GM12878 (cell line): Measurements from ENCODE around the gene GCA. TPM values are rescaled to one million over a fixed set of nuclear protein-coding genes. Genes with fewer than 3 reads are reported as not detected.

Experiments
- ATAC-seq: fragments of 200-7000 bp; cut with Tn5 transposase; 3 replicates; pipeline ENCODE4 v1.9.1; 2020; ENCODE audit warnings: mild to moderate bottlenecking, moderate library complexity
- BruUV-seq: library from RNA; stranded (reverse); fragments of 400-500 nt; replicated peaks from 2 replicates; lab custom pipeline; 2021; lab: Mats Ljungman, UMichigan
- CTCF ChIA-PET: fragments of 300-600 bp; sonication (Branson Sonifier 250); formaldehyde crosslinking; extraction: SDS; loops from one replicate; lab custom pipeline; 2021; ENCODE audit warnings: inconsistent platforms; lab: Yijun Ruan, JAX
- POLR2A ChIA-PET: fragments of 350-600 bp; formaldehyde crosslinking; extraction: SDS; loops from one replicate; lab custom pipeline; 2021; ENCODE audit warnings: inconsistent platforms; lab: Charles Lee
- RAD21 ChIA-PET: fragments of 300-600 bp; sonication (Branson Sonifier 250); formaldehyde crosslinking; loops from one replicate; lab custom pipeline; 2023; ENCODE audit warnings: antibody characterized with exemption; ENCODE audit not compliant: unreplicated experiment; lab: Charles Lee
- SMC1A ChIA-PET: fragments of 300-600 bp; sonication (Branson Sonifier 250); formaldehyde crosslinking; loops from one replicate; lab custom pipeline; 2023; ENCODE audit not compliant: unreplicated experiment, uncharacterized antibody; lab: Charles Lee
- DNase-seq: peaks from one replicate; pipeline ENCODE4 v3.0.0-alpha.2; 2011; ENCODE audit warnings: low read depth, low spot score
- FAIRE-seq: peaks from 3 replicates; lab custom pipeline; 2011; peaks lifted over from hg19 to GRCh38; lab: Jason Lieb, UNC
- H2AFZ ChIP-seq: 2 replicates; pipeline ENCODE4 v1.6.0; 2011; ENCODE audit warnings: low read depth, low read length, control low read depth; ENCODE audit not compliant: control insufficient read depth
- H3K27ac ChIP-seq: 2 replicates; pipeline ENCODE4 v1.5.1; 2011; ENCODE audit warnings: control low read depth; ENCODE audit not compliant: control insufficient read depth, insufficient read depth
- H3K27me3 ChIP-seq, 2 experiments: replicated peaks in 1 of 2; 2 replicates each; pipeline versions ENCODE4 v1.6.0 to v1.6.1; 2011; ENCODE audit warnings: low read length in 1 of 2; ENCODE audit not compliant: control insufficient read depth in 2 of 2, insufficient read depth in 2 of 2
- H3K36me3 ChIP-seq, 2 experiments: 2 replicates each; pipeline ENCODE4 v1.5.1; 2011; ENCODE audit warnings: low read length in 1 of 2; ENCODE audit not compliant: control insufficient read depth in 2 of 2, insufficient read depth in 2 of 2
- H3K4me1 ChIP-seq: 2 replicates; pipeline ENCODE4 v1.6.1; 2011; ENCODE audit warnings: mild to moderate bottlenecking, low read length, moderate library complexity, mixed read lengths; ENCODE audit not compliant: control insufficient read depth, insufficient read depth
- H3K4me2 ChIP-seq: 2 replicates; pipeline ENCODE4 v1.6.0; 2011; ENCODE audit warnings: control low read depth; ENCODE audit not compliant: control insufficient read depth, insufficient read depth
- H3K4me3 ChIP-seq: fragments of 200-600 bp; sonication (generic); 2 replicates; pipeline ENCODE4 v1.5.1; 2016
- H3K79me2 ChIP-seq: 2 replicates; pipeline ENCODE4 v1.6.0; 2011; ENCODE audit warnings: low read length; ENCODE audit not compliant: control insufficient read depth, insufficient read depth
- H3K9ac ChIP-seq: 2 replicates; pipeline ENCODE4 v1.8.0; 2011; ENCODE audit warnings: low read length, control low read depth, mixed read lengths; ENCODE audit not compliant: control insufficient read depth, insufficient read depth
- H3K9me3 ChIP-seq: replicated peaks from 3 replicates; pipeline ENCODE4 v1.5.1; 2011; ENCODE audit warnings: mild to moderate bottlenecking, low read length; ENCODE audit not compliant: control insufficient read depth, insufficient read depth
- H4K20me1 ChIP-seq: 2 replicates; pipeline ENCODE4 v1.6.0; 2011; ENCODE audit not compliant: control insufficient read depth, insufficient read depth
- ATF2 ChIP-seq: IDR thresholded peaks from 2 replicates; pipeline ENCODE4 v1.6.1; 2012; ENCODE audit warnings: low read length, inconsistent platforms
- GABPA ChIP-seq: IDR thresholded peaks from 2 replicates; pipeline ENCODE4 v1.6.1; 2014; ENCODE audit warnings: antibody characterized with exemption, low read depth, mild to moderate bottlenecking, inconsistent platforms
- HDAC2 ChIP-seq: fragments of 200-600 bp; sonication (generic); IDR thresholded peaks from 2 replicates; pipeline ENCODE4 v1.6.1; 2017
- MAX ChIP-seq: IDR thresholded peaks from 2 replicates; pipeline ENCODE4 v1.6.1; 2012; ENCODE audit warnings: low read depth, low read length, improper control_type of control experiment
- MLLT1 ChIP-seq: fragments of 450-650 bp; IDR thresholded peaks from 2 replicates; pipeline ENCODE4 v1.6.1; 2016; ENCODE audit warnings: mild to moderate bottlenecking
- MTA2 ChIP-seq: fragments of 450-650 bp; IDR thresholded peaks from 2 replicates; pipeline ENCODE4 v1.6.1; 2016; ENCODE audit warnings: low read depth, mild to moderate bottlenecking, moderate library complexity
- MYC ChIP-seq: IDR thresholded peaks from 2 replicates; pipeline ENCODE4 v1.6.1; 2011; ENCODE audit warnings: mild to moderate bottlenecking, low read length, moderate library complexity, inconsistent platforms; ENCODE audit not compliant: insufficient read depth, insufficient replicate concordance, insufficient read length, severe bottlenecking
- NFXL1 ChIP-seq: fragments of 450-650 bp; IDR thresholded peaks from 2 replicates; pipeline ENCODE4 v1.6.1; 2017; ENCODE audit warnings: antibody characterized with exemption, mild to moderate bottlenecking, borderline replicate concordance
- POLR2AphosphoS2 ChIP-seq: IDR thresholded peaks from 2 replicates; pipeline ENCODE4 v1.6.1; 2011; ENCODE audit warnings: low read depth, mild to moderate bottlenecking, low read length, improper control_type of control experiment, moderate library complexity
- POU2F2 ChIP-seq: IDR thresholded peaks from 3 replicates; pipeline ENCODE4 v1.6.1; 2011; ENCODE audit warnings: low read depth, mild to moderate bottlenecking, low read length, borderline replicate concordance
- STAT1 ChIP-seq: fragments of 450-650 bp; conservative IDR thresholded peaks from 2 replicates; pipeline ENCODE4 v1.6.1; 2014; ENCODE audit warnings: antibody characterized with exemption, mild to moderate bottlenecking
- YBX1 ChIP-seq: fragments of 450-650 bp; IDR thresholded peaks from 2 replicates; pipeline ENCODE4 v1.6.1; 2016; ENCODE audit warnings: antibody characterized with exemption
- ZBTB11 ChIP-seq: fragments of 450-650 bp; formaldehyde crosslinking; IDR thresholded peaks from 2 replicates; pipeline ENCODE4 v1.5.0; 2022; ENCODE audit warnings: mild to moderate bottlenecking, missing genetic modification characterization
- WGBS: methylation state at CpG from one replicate; pipeline ENCODE4 v1.1.6; 2016; ENCODE audit warnings: low lambda C conversion rate; ENCODE audit not compliant: insufficient replicate concordance, insufficient coverage; ENCODE audit errors: missing lambda C conversion rate; 5-methylcytosine and 5-hydroxymethylcytosine counted together
- in situ Hi-C: fragments of 300-500 bp; cut with MboI; formaldehyde crosslinking; loops from 9 replicates; pipeline ENCODE4 v1.14.3; 2018; ENCODE audit warnings: mixed read lengths
- intact Hi-C: fragments of 100-400 bp; cut with micrococcal nuclease; formaldehyde crosslinking; loops from one replicate; pipeline ENCODE4 v1.14.2; 2022; ENCODE audit not compliant: unreplicated experiment
- polyA plus RNA-seq, 11 experiments: library from polyadenylated mRNA; depleted of rRNA in 4 of 11; unstranded in 6 of 11; stranded (reverse) in 5 of 11; fragments of >200 nt; fragmentation: Nextera tagmentation in 4 of 11; fragmentation: Illumina TruSeq in 1 of 11; extraction: Ambion mirVana in 4 of 11; extraction: Trizol in 1 of 11; gene quantifications; 1 replicate in 1 of 11; 2 replicates in 10 of 11; pipeline versions ENCODE4 v1.2.1 to v1.2.3, GENCODE V29; 2011 to 2016; ENCODE audit warnings: inconsistent platforms in 2 of 11, missing spikeins in 2 of 11, low read depth in 1 of 11
- total RNA-seq, 4 experiments: library from RNA; depleted of rRNA in 3 of 4; stranded (reverse); fragments of >200 nt in 3 of 4; fragmentation: Illumina TruSeq in 1 of 4; extraction: Trizol in 1 of 4; gene quantifications; 2 replicates each; pipeline versions ENCODE4 v1.2.1 to v1.2.3, GENCODE V29; 2013 to 2021

The GCA gene
- total and polyA plus RNA-seq, 10 of the 15 experiments (the other 5 are each of a cell fraction or from before 2014, with no cell fraction given): 20.6 to 81.9 (median 32.0) TPM

- peak; percentile 55; the same call in 1 of the 2 replicates for TF ChIP-seq MLLT1
Observed at GRCh38 chr2:162317861-162318327, 26.0 kb upstream of the GCA start (continued).

GRCh38 chr2:162318328-162319180 lies 25.4 kb upstream of the GCA start, which contains the start of gene IFIH1:
Gene IFIH1, minus strand, starts transcription at chr2:162318684. Its CDS starts 377 bp downstream, at chr2:162318307.
- BruUV-seq: no TSS peak
- CTCF ChIA-PET: interaction anchor here (0.7 to 5.8 kb wide), 14 partner anchors 9 to 245 kb away, joined by 3 to 55 read pairs (median 6); partner anchors contain the start of gene GCA
- Histone ChIP-seq H3K9ac (peak within 1 kb of the TSS; percentile 97), H3K4me1 (no peaks in the 10 kb centered on the region), H3K4me2 (peak within 1 kb of the TSS; percentile 92), H3K27ac (peak within 1 kb of the TSS; percentile 98), H3K27me3 (no peaks in the 10 kb centered on the region), H3K9me3 (no peaks in the 10 kb centered on the region), H3K79me2 (peaks cover 81% of the 10 kb centered on the region), H2AFZ (peak within 1 kb of the TSS; percentile 93), H4K20me1 (no peaks in the 10 kb centered on the region), H3K36me3 (peaks cover 0 to 3% of the 10 kb centered on the region in 2 experiments; a peak in 1 of 4 replicates), H3K4me3 (peak within 1 kb of the TSS; percentile 90)
- 1% methylated on average over 44 of the region's 45 CpGs for WGBS
- peak; percentile 62 for FAIRE-seq
- ATAC-seq: peak; percentile 89
- in situ Hi-C loops (loop anchor here (25.0 kb wide), 1 partner anchor 931 kb away; no protein-coding TSS in a partner anchor), intact Hi-C loops (loop anchor here (2.0 to 10.0 kb wide), 7 partner anchors 24 to 1154 kb away; partner anchors contain the start of genes PSMD14 and TANK)
- POLR2A ChIA-PET: interaction anchor here (0.8 to 2.4 kb wide), 8 partner anchors 9 to 442 kb away, joined by 3 to 12 read pairs (median 4); partner anchors contain the start of gene GCA
- SMC1A ChIA-PET: interaction anchor here (0.8 to 2.8 kb wide), 17 partner anchors 9 to 414 kb away, joined by 3 to 15 read pairs (median 4); partner anchors contain the start of gene GCA
- RAD21 ChIA-PET: interaction anchor here (0.9 to 4.1 kb wide), 8 partner anchors 9 to 22 kb away, joined by 3 to 33 read pairs (median 6); no protein-coding TSS in a partner anchor
- peak; percentile 94 for DNase-seq
- 0 out of 2 replicates have a peak, but pooled peaks have one; percentile 44 for TF ChIP-seq STAT1
- TF ChIP-seq YBX1: no peak
- no peak for TF ChIP-seq HDAC2
- peak; percentile 33; the same call in 1 of the 2 replicates for TF ChIP-seq GABPA
- TF ChIP-seq ATF2: peak; percentile 85
- TF ChIP-seq MAX: peak; percentile 33; the same call in 1 of the 2 replicates
- peak; percentile 22; the same call in 1 of the 2 replicates for TF ChIP-seq POLR2AphosphoS2
- TF ChIP-seq NFXL1: no peak
- TF ChIP-seq ZBTB11 (CRISPR knock-in tag): no peak
- TF ChIP-seq MTA2: peak; percentile 76
- TF ChIP-seq MYC: no peak
- TF ChIP-seq POU2F2: peak; percentile 44; the same call in 2 of the 3 replicates
